ENCODE measurements around the gene KRTCAP2.

- TF ChIP-seq CTCF (IDR thresholded peaks at IDR 0.05; ENCODE audit: insufficient read depth, low read length) = no peak
- TF ChIP-seq GABPA (IDR thresholded peaks at IDR 0.05; ENCODE audit: low read depth) = no peak
- TF ChIP-seq, protein P1, sequence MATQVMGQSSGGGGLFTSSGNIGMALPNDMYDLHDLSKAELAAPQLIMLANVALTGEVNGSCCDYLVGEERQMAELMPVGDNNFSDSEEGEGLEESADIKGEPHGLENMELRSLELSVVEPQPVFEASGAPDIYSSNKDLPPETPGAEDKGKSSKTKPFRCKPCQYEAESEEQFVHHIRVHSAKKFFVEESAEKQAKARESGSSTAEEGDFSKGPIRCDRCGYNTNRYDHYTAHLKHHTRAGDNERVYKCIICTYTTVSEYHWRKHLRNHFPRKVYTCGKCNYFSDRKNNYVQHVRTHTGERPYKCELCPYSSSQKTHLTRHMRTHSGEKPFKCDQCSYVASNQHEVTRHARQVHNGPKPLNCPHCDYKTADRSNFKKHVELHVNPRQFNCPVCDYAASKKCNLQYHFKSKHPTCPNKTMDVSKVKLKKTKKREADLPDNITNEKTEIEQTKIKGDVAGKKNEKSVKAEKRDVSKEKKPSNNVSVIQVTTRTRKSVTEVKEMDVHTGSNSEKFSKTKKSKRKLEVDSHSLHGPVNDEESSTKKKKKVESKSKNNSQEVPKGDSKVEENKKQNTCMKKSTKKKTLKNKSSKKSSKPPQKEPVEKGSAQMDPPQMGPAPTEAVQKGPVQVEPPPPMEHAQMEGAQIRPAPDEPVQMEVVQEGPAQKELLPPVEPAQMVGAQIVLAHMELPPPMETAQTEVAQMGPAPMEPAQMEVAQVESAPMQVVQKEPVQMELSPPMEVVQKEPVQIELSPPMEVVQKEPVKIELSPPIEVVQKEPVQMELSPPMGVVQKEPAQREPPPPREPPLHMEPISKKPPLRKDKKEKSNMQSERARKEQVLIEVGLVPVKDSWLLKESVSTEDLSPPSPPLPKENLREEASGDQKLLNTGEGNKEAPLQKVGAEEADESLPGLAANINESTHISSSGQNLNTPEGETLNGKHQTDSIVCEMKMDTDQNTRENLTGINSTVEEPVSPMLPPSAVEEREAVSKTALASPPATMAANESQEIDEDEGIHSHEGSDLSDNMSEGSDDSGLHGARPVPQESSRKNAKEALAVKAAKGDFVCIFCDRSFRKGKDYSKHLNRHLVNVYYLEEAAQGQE (IDR thresholded peaks at IDR 0.05; ENCODE audit: insufficient replicate concordance, low read depth) = no peak
- TF ChIP-seq POLR2AphosphoS5 (IDR thresholded peaks at IDR 0.05; ENCODE audit: low read depth) = no peak
These were observed 39.3 kb downstream of the KRTCAP2 start for GRCh38 chr1:155133799-155134281.

Data from HL-60 (cell line).